HG03095 (cell line): ENCODE data around the gene ATF1.

Experiments
- ATAC-seq: cut with Tn5 transposase; IDR thresholded peaks from one replicate; pipeline ENCODE4 v1.9.1; 2021; ENCODE audit warnings: moderate library complexity; ENCODE audit not compliant: unreplicated experiment

Gene ATF1

GRCh38 chr12:50763639-50764285, at the start of gene ATF1:
Gene ATF1 (plus strand): TSS chr12:50764101. CDS start chr12:50780146, 16,045 bp downstream.
- ATAC-seq: peak; percentile 63

GRCh38 chr12:50715174-50715573, 48.7 kb upstream of the ATF1 start:
- no peak for ATAC-seq

- no peak for ATAC-seq
These were observed 45.1 kb upstream of the ATF1 start for GRCh38 chr12:50718760-50719159.

GRCh38 chr12:50720085-50720484, 43.8 kb upstream of the ATF1 start:
- no peak for ATAC-seq

- ATAC-seq: no peak
These were observed 43.4 kb upstream of the ATF1 start for GRCh38 chr12:50720501-50720900.

GRCh38 chr12:50723865-50724264, 40.0 kb upstream of the ATF1 start:
- ATAC-seq: no peak

- ATAC-seq: no peak
These were observed 38.6 kb upstream of the ATF1 start for GRCh38 chr12:50725011-50725942.

- no peak for ATAC-seq
These were observed 36.4 kb upstream of the ATF1 start for GRCh38 chr12:50727466-50727865.

GRCh38 chr12:50728417-50728816, 35.5 kb upstream of the ATF1 start:
- no peak for ATAC-seq

GRCh38 chr12:50728841-50729240, 35.1 kb upstream of the ATF1 start:
- no peak for ATAC-seq

- no peak for ATAC-seq
These were observed 31.3 kb upstream of the ATF1 start for GRCh38 chr12:50732591-50732990.

- ATAC-seq: no peak
These were observed 30.2 kb upstream of the ATF1 start for GRCh38 chr12:50733706-50734105.

- no peak for ATAC-seq
These were observed 29.3 kb upstream of the ATF1 start for GRCh38 chr12:50734409-50735263.

GRCh38 chr12:50739611-50740010, 24.3 kb upstream of the ATF1 start:
- ATAC-seq: no peak

- no peak for ATAC-seq
These were observed 23.6 kb upstream of the ATF1 start for GRCh38 chr12:50740307-50740706.

GRCh38 chr12:50742776-50743175, 21.1 kb upstream of the ATF1 start:
- no peak for ATAC-seq

GRCh38 chr12:50745861-50746260, 18.0 kb upstream of the ATF1 start:
- ATAC-seq: no peak

- no peak for ATAC-seq
These were observed 17.5 kb upstream of the ATF1 start for GRCh38 chr12:50746431-50746830.

GRCh38 chr12:50747817-50748216, 16.1 kb upstream of the ATF1 start:
- ATAC-seq: no peak

GRCh38 chr12:50749459-50749882, 14.4 kb upstream of the ATF1 start:
- no peak for ATAC-seq

GRCh38 chr12:50750366-50750765, 13.5 kb upstream of the ATF1 start:
- ATAC-seq: no peak
